PFSK-1 (cell line): ENCODE data around the gene PIEZO1.

Experiments
- POLR2AphosphoS5 ChIP-seq: IDR thresholded peaks from 2 replicates; pipeline ENCODE4 v1.6.1; 2012; ENCODE audit warnings: low read depth, mild to moderate bottlenecking, control low read depth, low read length, moderate library complexity
- TAF1 ChIP-seq: IDR thresholded peaks from 2 replicates; pipeline ENCODE4 v1.6.1; 2012; ENCODE audit warnings: low read length, control low read depth, borderline replicate concordance; ENCODE audit not compliant: insufficient read depth

DNA sequence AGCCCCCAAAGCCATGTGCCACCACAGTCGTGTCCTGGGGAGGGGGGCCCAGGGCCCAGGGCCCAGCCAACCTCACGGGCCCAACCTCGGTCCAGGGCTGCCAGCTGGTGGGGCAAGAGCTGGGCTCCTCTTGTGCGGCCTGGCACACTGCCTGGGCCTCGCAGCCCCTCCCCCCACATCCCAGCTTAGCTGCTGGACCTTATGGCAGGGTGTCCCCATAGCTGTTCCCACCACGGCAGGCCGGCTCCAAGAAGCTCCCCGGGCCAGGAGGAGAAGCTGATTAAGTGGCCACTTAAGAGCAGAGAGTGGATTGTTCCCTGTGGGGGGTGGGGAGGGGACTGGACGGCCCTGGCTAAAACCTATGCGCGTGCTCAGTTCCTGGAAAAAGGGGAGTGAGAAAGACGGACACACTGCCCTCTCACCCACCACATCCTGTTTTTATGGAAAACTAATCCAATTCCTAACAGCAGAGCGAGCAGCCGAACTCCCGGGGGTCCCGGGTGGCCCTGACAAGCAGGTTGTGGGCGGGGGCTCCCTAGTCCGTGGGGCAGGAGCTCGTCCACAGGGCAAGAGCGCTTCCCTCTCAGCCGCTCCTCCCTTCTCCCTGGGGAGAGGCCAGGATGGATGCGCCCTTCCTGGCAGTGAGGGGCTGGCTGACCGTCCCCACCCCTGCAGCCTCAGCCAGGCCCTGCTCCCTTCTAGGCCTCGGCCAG is 16.8 kb downstream of the PIEZO1 start:
- TF ChIP-seq POLR2AphosphoS5 (no peak), TAF1 (no peak)
